Suprapubic skin (tissue), 3 donors: Measurements from ENCODE around the gene FOXA3.

ENCODE experiments used
- POLR2A ChIP-seq, 2 donors: fragments of 450-650 bp; IDR thresholded peaks; one replicate each; pipeline ENCODE4 v1.6.1; 2017; ENCODE audit warnings: antibody characterized with exemption in 2 of 2, mild to moderate bottlenecking in 2 of 2, moderate library complexity in 2 of 2
- TF ChIP-seq, protein P1 (sequence below), 2 donors: fragments of 200-600 bp in 1 of 2; fragments of 450-650 bp in 1 of 2; sonication (generic) in 1 of 2; IDR thresholded peaks; one replicate each; pipeline ENCODE4 v1.5.1; 2016 to 2019; ENCODE audit warnings: antibody characterized with exemption in 2 of 2, mild to moderate bottlenecking in 1 of 2, moderate library complexity in 1 of 2

DNA sequence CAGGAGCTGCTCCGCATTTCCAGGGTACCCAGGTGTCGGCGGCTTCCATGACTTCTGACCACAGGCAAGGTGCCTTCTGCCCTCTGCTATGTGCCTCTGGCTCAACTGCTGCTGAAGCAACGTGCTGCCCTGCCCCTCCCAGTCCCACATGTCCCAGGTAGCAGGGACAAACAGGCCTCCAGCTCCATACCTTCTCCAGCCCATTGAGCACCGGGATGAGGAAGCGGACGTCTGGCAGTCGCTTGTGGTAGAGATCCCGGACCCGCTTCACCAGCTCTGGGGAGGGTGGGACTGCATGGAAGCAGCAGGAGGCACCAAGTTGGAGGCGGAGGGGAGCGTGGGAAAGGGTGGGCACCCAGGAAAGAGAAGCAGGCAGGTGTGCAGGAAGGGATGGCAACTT, 40.9 kb upstream of the FOXA3 start:
- TF ChIP-seq, protein P1, sequence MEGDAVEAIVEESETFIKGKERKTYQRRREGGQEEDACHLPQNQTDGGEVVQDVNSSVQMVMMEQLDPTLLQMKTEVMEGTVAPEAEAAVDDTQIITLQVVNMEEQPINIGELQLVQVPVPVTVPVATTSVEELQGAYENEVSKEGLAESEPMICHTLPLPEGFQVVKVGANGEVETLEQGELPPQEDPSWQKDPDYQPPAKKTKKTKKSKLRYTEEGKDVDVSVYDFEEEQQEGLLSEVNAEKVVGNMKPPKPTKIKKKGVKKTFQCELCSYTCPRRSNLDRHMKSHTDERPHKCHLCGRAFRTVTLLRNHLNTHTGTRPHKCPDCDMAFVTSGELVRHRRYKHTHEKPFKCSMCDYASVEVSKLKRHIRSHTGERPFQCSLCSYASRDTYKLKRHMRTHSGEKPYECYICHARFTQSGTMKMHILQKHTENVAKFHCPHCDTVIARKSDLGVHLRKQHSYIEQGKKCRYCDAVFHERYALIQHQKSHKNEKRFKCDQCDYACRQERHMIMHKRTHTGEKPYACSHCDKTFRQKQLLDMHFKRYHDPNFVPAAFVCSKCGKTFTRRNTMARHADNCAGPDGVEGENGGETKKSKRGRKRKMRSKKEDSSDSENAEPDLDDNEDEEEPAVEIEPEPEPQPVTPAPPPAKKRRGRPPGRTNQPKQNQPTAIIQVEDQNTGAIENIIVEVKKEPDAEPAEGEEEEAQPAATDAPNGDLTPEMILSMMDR (IDR thresholded peaks at IDR 0.05), result no peak
- TF ChIP-seq POLR2A (IDR thresholded peaks at IDR 0.05), result no peak
